Endothelial cell of umbilical vein (primary cell): ENCODE measurements around the gene PGRMC1. TPM values are rescaled to one million over a fixed set of nuclear protein-coding genes. Genes with fewer than 3 reads are reported as not detected.

ENCODE experiments used
- BruUV-seq: library from RNA; stranded (reverse); fragments of 400-500 nt; replicated peaks from 2 replicates; lab custom pipeline; 2021; lab: Mats Ljungman, UMichigan
- CTCF ChIA-PET: fragments of 300-600, 350-600 bp; sonication (Branson Sonifier 250); formaldehyde crosslinking; loops from one replicate; lab custom pipeline; 2021; ENCODE audit warnings: antibody characterized with exemption, inconsistent platforms; lab: Charles Lee
- POLR2A ChIA-PET: fragments of 300-600, 350-600 bp; sonication (Branson Sonifier 250); formaldehyde crosslinking; loops from one replicate; lab custom pipeline; 2021; ENCODE audit warnings: antibody characterized with exemption, inconsistent platforms; lab: Charles Lee
- DNase-seq: peaks from one replicate; pipeline ENCODE4 v3.0.0-alpha.2; 2011; ENCODE audit warnings: low read depth, low spot score
- FAIRE-seq: peaks from 2 replicates; lab custom pipeline; 2011; peaks lifted over from hg19 to GRCh38; lab: Jason Lieb, UNC
- H2AFZ ChIP-seq: 2 replicates; pipeline ENCODE4 v1.6.0; 2012; ENCODE audit warnings: low read depth, low read length, control low read depth, inconsistent platforms
- H3K27ac ChIP-seq: 2 replicates; pipeline ENCODE4 v1.5.1; 2011; ENCODE audit warnings: low read depth, mild to moderate bottlenecking, control low read depth, low read length, moderate library complexity; ENCODE audit not compliant: insufficient read depth
- H3K27me3 ChIP-seq, 2 experiments: 2 replicates each; pipeline versions ENCODE4 v1.6.0 to v1.6.1; 2011; ENCODE audit warnings: low read length in 2 of 2, mixed read lengths in 1 of 2; ENCODE audit not compliant: control insufficient read depth in 2 of 2, insufficient read depth in 2 of 2
- H3K36me3 ChIP-seq, 2 experiments: 2 replicates in 1 of 2; 3 replicates in 1 of 2; pipeline ENCODE4 v1.5.1; 2011; ENCODE audit warnings: low read length in 2 of 2, mild to moderate bottlenecking in 1 of 2, moderate library complexity in 1 of 2; ENCODE audit not compliant: control insufficient read depth in 2 of 2, insufficient read depth in 2 of 2; ENCODE audit errors: extremely low read depth in 1 of 2
- H3K4me1 ChIP-seq: 3 replicates; pipeline ENCODE4 v1.5.1; 2011; ENCODE audit warnings: mild to moderate bottlenecking, low read length; ENCODE audit not compliant: control insufficient read depth, insufficient read depth; ENCODE audit errors: extremely low read depth
- H3K4me2 ChIP-seq: 2 replicates; pipeline ENCODE4 v1.6.1; 2011; ENCODE audit warnings: low read length, control low read depth, mixed read lengths; ENCODE audit not compliant: insufficient read depth
- H3K4me3 ChIP-seq, 3 experiments: fragments of 200-600 bp in 1 of 3; sonication (generic), shearing (Covaris generic) in 1 of 3; replicated peaks in 1 of 3; 2 replicates each; pipeline ENCODE4 v1.5.1; 2011 to 2016; ENCODE audit warnings: control low read depth in 3 of 3, low read length in 3 of 3, mild to moderate bottlenecking in 2 of 3, inconsistent platforms in 1 of 3, low read depth in 1 of 3, moderate library complexity in 1 of 3; ENCODE audit not compliant: insufficient read depth in 1 of 3
- H3K79me2 ChIP-seq: 2 replicates; pipeline ENCODE4 v1.6.0; 2012; ENCODE audit warnings: low read length, inconsistent platforms; ENCODE audit not compliant: control insufficient read depth, insufficient read depth
- H3K9ac ChIP-seq: replicated peaks from 2 replicates; pipeline ENCODE3; 2011; ENCODE audit warnings: low read length, control low read depth; ENCODE audit not compliant: insufficient read depth; ENCODE audit errors: extremely low read depth
- H3K9me1 ChIP-seq: replicated peaks from 3 replicates; pipeline ENCODE4 v1.6.0; 2011; ENCODE audit warnings: mild to moderate bottlenecking, low read length; ENCODE audit not compliant: control insufficient read depth, insufficient read depth; ENCODE audit errors: extremely low read depth
- H3K9me3 ChIP-seq: replicated peaks from 2 replicates; pipeline ENCODE4 v1.5.1; 2012; ENCODE audit warnings: low read length, inconsistent platforms; ENCODE audit not compliant: control insufficient read depth, insufficient read depth
- H4K20me1 ChIP-seq: replicated peaks from 2 replicates; pipeline ENCODE3; 2011; ENCODE audit warnings: mild to moderate bottlenecking, low read length; ENCODE audit not compliant: control insufficient read depth, insufficient read depth; ENCODE audit errors: extremely low read depth
- CTCF ChIP-seq, 2 donors: IDR thresholded peaks; 1 replicate in 1 of 2; 2 replicates in 1 of 2; pipeline ENCODE4 v1.5.1; 2011; ENCODE audit warnings: low read length in 2 of 2, mild to moderate bottlenecking in 2 of 2, moderate library complexity in 2 of 2, control low read depth in 1 of 2, inconsistent platforms in 1 of 2, low read depth in 1 of 2; ENCODE audit not compliant: insufficient read depth in 1 of 2; ENCODE audit errors: extremely low read depth in 1 of 2
- EZH2 ChIP-seq: IDR thresholded peaks from 2 replicates; pipeline ENCODE4 v1.6.1; 2012; ENCODE audit warnings: borderline replicate concordance, low read depth, mild to moderate bottlenecking, moderate library complexity, low read length, inconsistent platforms; ENCODE audit not compliant: severe bottlenecking
- FOS ChIP-seq: IDR thresholded peaks from 2 replicates; pipeline ENCODE4 v1.6.1; 2011; ENCODE audit warnings: mild to moderate bottlenecking, low read length, moderate library complexity, borderline replicate concordance; ENCODE audit not compliant: insufficient read depth
- GATA2 ChIP-seq: IDR thresholded peaks from 2 replicates; pipeline ENCODE4 v1.7.0; 2011; ENCODE audit warnings: low read depth, mild to moderate bottlenecking, moderate library complexity, mixed read lengths, low read length; ENCODE audit not compliant: insufficient read length, insufficient read depth
- JUN ChIP-seq: IDR thresholded peaks from 2 replicates; pipeline ENCODE4 v1.6.1; 2011; ENCODE audit warnings: borderline replicate concordance, low read depth; ENCODE audit not compliant: insufficient read length, insufficient read depth
- MAX ChIP-seq: IDR thresholded peaks from 2 replicates; pipeline ENCODE4 v1.6.1; 2011; ENCODE audit not compliant: insufficient read depth, insufficient read length
- MYC ChIP-seq: IDR thresholded peaks from one replicate; pipeline ENCODE4 v1.6.1; 2011; ENCODE audit warnings: mild to moderate bottlenecking, low read depth, low read length
- POLR2A ChIP-seq: IDR thresholded peaks from 2 replicates; pipeline ENCODE4 v1.6.1; 2012; ENCODE audit warnings: low read depth, mild to moderate bottlenecking, control low read depth, low read length
- POLR2AphosphoS5 ChIP-seq: IDR thresholded peaks from 2 replicates; pipeline ENCODE4 v1.6.1; 2012; ENCODE audit warnings: low read depth, mild to moderate bottlenecking, control low read depth, low read length, moderate library complexity; ENCODE audit not compliant: insufficient read depth
- dilution Hi-C: fragments of 300-500 bp; cut with MboI; formaldehyde crosslinking; loops from one replicate; pipeline ENCODE4 v1.15.0; 2019; ENCODE audit warnings: low sequenced_read_pairs; ENCODE audit not compliant: extremely low pct_ligation_motif_present
- intact Hi-C: fragments of 100-400 bp; cut with micrococcal nuclease; formaldehyde crosslinking; loops from one replicate; pipeline ENCODE4 v1.10.0; 2022
- polyA plus RNA-seq, 4 experiments: library from polyadenylated mRNA; depleted of rRNA in 3 of 4; stranded (reverse) in 3 of 4; unstranded in 1 of 4; fragments of >200 nt; gene quantifications; 2 replicates each; pipeline versions ENCODE4 v1.2.1 to v1.2.3, GENCODE V29; 2011 to 2012; ENCODE audit warnings: missing spikeins in 1 of 4
- total RNA-seq: library from RNA; stranded (reverse); gene quantifications from 2 replicates; pipeline ENCODE4 v1.2.3, GENCODE V29; 2021

PGRMC1 gene
- total and polyA plus RNA-seq, 2 donors (not counting 3 experiments of a cell fraction or from before 2014, with no cell fraction given), result 37.4 to 61.8 TPM

GRCh38 chrX:119189115-119189514, 47.0 kb upstream of the PGRMC1 start:
- H3K4me2 ChIP-seq, result no peak overlapping the region
- TF ChIP-seq GATA2, result no peak
- TF ChIP-seq MAX, result no peak
- TF ChIP-seq EZH2, result no peak
- no peak for TF ChIP-seq JUN
- TF ChIP-seq CTCF (IDR thresholded peaks at IDR 0.05; ENCODE audit: extremely low read depth in 1 of 2, insufficient read depth in 1 of 2, low read depth in 1 of 2, low read length in 2 of 2), result no peak
- no peak for TF ChIP-seq POLR2A
- no peak for TF ChIP-seq FOS
- no peak for TF ChIP-seq POLR2AphosphoS5
- no peak for TF ChIP-seq MYC
- H3K4me3 ChIP-seq, result no peak overlapping the region
- CTCF ChIA-PET, result no interaction called here
- intact Hi-C loops (no loop called here), dilution Hi-C loops (no loop called here)
- H3K79me2 ChIP-seq, result no peaks in the 10 kb centered on the region
- no peak overlapping the region for H3K9ac ChIP-seq
- FAIRE-seq (no peak), DNase-seq (no peak)
- no peak overlapping the region for H2AFZ ChIP-seq
- no peaks in the 10 kb centered on the region for H3K9me1 ChIP-seq
- H3K9me3 ChIP-seq, result no peaks in the 10 kb centered on the region
- H3K4me1 ChIP-seq, result no peaks in the 10 kb centered on the region
- POLR2A ChIA-PET, result no interaction called here
- no peaks in the 10 kb centered on the region for H4K20me1 ChIP-seq
- no peaks in the 10 kb centered on the region for H3K36me3 ChIP-seq
- no TSS peak for BruUV-seq
- H3K27me3 ChIP-seq, result no peaks in the 10 kb centered on the region
- H3K27ac ChIP-seq, result no peak overlapping the region
